Vagina (tissue), 2 donors: ENCODE data around the gene WWOX.

Source experiments
- CTCF ChIP-seq, 3 experiments: fragments of 450-650 bp in 2 of 3; fragments of 200-600 bp in 1 of 3; sonication (generic) in 1 of 3; IDR thresholded peaks; one replicate each; pipeline ENCODE4 v1.5.1; 2017 to 2019; ENCODE audit warnings: antibody characterized with exemption in 3 of 3, mild to moderate bottlenecking in 2 of 3, moderate library complexity in 2 of 3
- POLR2A ChIP-seq, 2 donors: fragments of 450-650 bp; IDR thresholded peaks; one replicate each; pipeline ENCODE4 v1.6.1; 2017; ENCODE audit warnings: antibody characterized with exemption in 2 of 2, mild to moderate bottlenecking in 2 of 2, moderate library complexity in 2 of 2

GRCh38 chr16:78642621-78643285, 543.3 kb downstream of the WWOX start:
- no peak for TF ChIP-seq CTCF (IDR thresholded peaks at IDR 0.05)
- TF ChIP-seq POLR2A (IDR thresholded peaks at IDR 0.05) = no peak
